Measurements from ENCODE around the gene KLHDC2. TPM values are rescaled to one million over a fixed set of nuclear protein-coding genes. Genes with fewer than 3 reads are reported as not detected.
"Not testable (repeated sequence)": the region's sequence is repeated elsewhere in the genome, so short reads cannot be mapped to it uniquely, and the experiment has no call there.

The KLHDC2 gene
- total RNA-seq, 1 donor from 2014 or later = 75.8 TPM

DNA sequence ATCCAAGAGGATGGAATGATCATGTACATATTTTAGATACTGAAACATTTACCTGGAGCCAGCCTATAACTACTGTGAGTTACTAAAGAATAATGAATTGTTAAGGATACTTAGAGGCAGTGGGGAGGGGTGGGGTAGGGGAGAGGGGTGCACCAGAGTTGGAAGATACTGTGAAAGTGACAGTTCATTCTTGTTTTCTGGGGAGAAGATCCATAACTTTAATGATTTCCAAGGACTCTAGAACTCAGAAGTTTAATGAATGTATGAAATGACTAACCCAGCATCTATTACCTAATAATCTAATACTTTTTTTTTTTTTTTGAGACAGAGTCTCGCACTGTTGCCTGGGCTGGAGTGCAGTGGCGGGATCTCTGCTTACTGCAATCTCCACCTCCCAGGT is 10.5 kb downstream of the KLHDC2 start:
- DNase-seq (ENCODE audit: low read depth, low spot score) = no peak

DNA sequence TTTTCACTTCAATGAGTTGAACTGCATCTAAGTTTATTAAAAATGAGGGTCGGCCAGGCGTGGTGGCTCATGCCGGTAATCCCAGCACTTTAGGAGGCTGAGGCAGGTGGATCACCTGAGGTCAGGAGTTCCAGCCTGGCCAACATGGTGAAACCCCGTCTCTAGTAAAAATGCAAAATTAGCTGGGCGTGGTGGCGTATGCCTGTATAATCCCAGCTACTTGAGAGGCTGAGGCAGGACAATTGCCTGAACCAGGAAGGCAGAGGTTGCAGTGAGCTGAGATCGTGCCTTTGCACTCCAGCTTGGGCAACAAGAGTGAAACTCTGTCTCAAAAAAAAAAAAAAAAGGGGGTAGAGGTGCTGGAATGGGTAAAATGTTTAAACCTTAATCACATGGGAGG is 13.1 kb downstream of the KLHDC2 start:
- DNase-seq (ENCODE audit: low read depth, low spot score) = not testable (repeated sequence)

DNA sequence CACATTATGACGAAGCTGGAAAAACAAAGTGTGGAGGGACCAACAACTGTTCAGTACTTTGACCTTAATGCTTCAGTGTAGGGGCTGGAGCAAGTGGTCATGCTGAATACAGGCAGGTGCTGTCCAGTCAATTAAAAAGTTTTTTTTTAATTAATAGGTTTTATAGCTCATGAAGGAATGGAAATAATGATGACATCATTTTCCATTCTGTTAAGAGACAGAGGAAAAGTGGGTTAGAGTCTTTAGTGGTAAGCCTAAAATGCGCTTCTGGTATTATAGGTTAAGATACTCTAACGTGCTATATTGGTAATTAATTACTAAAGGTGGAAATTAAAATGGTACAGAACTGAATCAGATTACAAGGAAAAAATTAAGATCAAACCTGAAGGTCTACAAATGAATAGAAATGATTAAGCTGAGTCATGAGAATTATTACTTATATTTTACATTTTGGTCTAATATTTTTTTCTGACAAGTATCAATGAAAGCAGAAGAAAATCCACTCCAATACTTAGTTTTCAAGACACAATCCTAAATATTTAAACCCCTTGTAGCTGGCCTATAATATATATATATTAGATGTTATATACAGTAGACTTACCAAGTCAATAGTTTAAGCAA is 15.6 kb downstream of the KLHDC2 start:
- no peak for DNase-seq (ENCODE audit: low read depth, low spot score)

DNA sequence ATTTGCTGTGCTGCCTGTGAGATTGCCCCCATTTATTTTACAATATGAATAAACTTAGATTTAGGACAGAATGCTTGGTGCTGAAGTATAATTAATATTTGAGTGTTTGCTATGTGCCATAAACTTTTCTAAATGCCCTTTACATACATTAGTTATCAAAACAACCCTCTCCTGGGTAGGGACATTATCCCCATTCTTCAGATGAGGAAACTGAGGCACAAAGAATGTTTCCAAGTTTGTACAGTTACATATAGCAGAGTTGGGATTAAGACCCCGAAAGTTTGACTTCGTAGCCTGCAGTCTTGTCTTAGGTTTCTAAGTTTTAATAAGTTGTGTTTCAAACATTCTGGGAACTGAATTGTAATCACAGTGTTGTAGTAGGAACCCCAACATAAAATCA is 18.4 kb downstream of the KLHDC2 start:
- DNase-seq (ENCODE audit: low read depth, low spot score) = no peak

DNA sequence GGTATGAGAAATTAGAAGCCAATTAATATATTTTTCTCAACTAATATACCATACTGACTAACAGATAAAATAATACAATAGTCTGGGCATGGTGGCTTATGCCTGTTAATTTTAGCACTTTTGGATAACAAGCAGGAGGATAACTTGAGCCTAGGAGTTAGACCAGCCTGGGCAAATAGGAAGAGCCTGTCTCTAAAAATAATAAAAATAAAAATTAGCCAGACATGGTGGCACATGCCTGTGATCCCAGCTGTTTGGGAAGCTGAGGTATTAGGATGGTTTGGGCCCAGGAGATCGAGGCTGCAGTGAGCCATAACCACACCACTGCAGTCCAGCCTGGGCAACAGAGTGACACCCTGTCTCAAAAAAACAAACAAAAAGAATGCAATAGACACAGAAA is 24.7 kb downstream of the KLHDC2 start:
- DNase-seq (ENCODE audit: low read depth, low spot score) = no peak

DNA sequence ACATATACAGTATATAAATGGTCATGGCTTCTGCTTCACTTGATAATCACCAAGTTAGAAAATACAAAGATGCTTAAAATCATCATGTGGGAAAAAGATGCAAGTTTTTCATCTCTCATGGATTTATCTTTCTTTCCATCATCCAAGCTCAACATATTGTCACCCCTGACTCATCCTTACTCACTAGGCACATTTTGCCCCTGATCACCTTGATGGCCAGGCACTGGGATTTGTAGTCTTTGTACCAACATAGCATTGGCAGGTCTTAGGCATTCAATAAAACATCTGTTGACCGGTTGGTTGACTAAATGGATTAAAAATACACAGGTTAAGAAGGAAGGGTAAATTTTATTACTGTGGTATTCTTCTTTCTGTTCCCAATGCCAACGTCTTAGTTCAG is 28.1 kb downstream of the KLHDC2 start:
- no peak for DNase-seq (ENCODE audit: low read depth, low spot score)

DNA sequence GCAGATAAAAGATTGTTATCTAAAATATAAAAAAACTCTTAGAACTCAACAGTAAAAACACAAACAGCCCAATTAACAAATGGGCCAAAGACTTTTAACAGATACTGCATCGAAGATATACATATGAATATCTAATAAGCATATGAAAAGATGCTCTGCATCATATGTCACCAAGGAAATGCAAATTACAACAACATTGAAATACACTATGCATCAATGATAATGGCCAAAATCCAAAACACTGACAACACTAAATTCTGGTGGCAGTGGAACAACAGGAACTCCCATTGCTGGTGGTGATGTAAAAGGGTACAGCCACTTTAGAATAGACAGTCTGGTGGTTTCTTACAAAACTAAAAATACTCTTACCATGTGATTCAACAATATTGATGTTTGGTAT is 40.8 kb downstream of the KLHDC2 start:
- DNase-seq (ENCODE audit: low read depth, low spot score) = no peak

DNA sequence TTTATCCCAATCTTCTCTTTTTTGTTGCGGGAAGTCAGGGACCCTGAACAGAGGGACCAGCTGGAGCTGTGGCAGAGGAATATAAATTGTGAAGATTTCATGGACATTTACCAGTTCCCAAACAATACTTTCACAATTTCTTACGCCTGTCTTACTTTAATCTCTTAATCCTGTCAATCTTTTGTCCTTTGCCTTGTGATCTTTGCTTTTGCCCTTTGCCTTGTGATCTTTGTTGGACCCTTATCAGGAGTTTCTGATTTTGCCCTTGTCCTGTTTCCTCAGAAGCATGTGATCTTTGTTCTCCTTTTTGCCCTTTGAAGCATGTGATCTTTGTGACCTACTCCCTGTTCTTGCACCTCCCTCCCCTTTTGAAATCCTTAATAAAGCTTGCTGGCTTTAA is 48.2 kb downstream of the KLHDC2 start:
- not testable (repeated sequence) for DNase-seq (ENCODE audit: low read depth, low spot score)

DNA sequence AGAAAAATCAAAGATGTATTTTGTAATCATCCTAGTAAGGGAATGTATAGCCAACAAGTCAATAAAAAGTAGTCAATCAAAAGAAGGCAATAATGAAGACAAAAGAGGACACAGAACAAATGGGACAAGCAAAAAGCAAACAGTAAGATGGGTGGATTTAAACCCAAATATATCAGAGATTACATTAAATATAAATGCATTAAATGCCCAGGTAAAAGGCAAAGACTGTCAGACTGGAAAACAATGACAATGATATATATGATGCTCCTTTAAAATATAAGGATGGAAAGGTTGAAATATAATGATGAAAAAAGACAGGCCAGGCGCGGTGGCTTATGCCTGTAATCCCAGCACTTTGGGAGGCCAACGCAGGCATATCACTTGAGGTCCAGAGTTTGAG is 48.9 kb downstream of the KLHDC2 start:
- no peak for DNase-seq (ENCODE audit: low read depth, low spot score)

DNA sequence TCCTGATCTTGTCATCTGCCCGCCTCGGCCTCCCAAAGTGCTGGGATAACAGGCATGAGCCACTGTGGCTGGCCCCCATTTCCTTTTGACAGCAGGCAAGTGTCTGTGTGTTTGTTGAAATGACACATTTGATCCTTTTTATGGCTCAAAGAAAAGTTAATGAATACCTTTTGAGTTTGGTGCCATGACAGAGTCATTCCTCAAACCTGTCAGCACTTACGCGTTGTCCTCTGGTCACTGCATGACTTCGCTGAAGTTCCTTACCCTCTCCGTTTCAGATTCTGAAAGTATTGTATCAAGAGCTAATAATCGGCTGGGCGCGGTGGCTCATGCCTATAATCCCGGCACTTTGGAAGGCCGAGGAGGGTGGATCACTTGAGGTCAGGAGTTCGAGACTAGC is 52.2 kb downstream of the KLHDC2 start:
- no peak for DNase-seq (ENCODE audit: low read depth, low spot score)

DNA sequence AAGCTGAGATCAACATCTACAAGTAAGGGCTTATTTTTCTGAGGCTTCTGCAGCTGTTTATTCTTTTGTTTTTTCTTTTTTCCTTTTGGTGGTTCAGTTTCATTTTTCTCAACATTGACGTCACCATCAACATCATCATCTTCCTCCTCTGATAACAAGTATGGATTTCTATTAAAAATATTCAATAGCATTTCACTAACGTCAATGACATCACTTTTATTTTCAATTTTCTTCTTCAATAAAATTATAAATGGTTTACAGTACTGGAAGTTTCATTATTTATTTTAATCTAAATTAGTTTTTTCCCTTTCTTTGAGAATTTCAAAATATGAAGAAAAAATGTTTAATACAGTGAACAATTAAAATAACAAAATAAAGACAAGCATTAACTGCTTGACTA is 60.7 kb downstream of the KLHDC2 start:
- DNase-seq (ENCODE audit: low read depth, low spot score) = no peak

Other genes starting within 250 kb of the KLHDC2 start
- 490 and 1,766 TPM in 2 replicates for gene RPS29, start 181.8 kb upstream of the KLHDC2 start, total RNA-seq
- gene LRR1, start 169.2 kb upstream of the KLHDC2 start, total RNA-seq = 36.1 and 46.7 TPM in 2 replicates
- gene RPL36AL, start 147.5 kb upstream of the KLHDC2 start, total RNA-seq = 352 and 392 TPM in 2 replicates
- gene MGAT2, start 147.4 kb upstream of the KLHDC2 start, total RNA-seq = 105 and 127 TPM in 2 replicates
- gene DNAAF2, start 132.9 kb upstream of the KLHDC2 start, total RNA-seq = 10.2 TPM in 2 replicates
- 14.8 and 18.2 TPM in 2 replicates for gene POLE2, start 79.9 kb upstream of the KLHDC2 start, total RNA-seq
- 1.2 and 2.0 TPM in 2 replicates for gene KLHDC1, start 75.0 kb upstream of the KLHDC2 start, total RNA-seq
- gene NEMF, start 84.6 kb downstream of the KLHDC2 start, total RNA-seq = 46.1 and 67.0 TPM in 2 replicates
- gene ARF6, start 124.9 kb downstream of the KLHDC2 start, total RNA-seq = 86.0 and 110 TPM in 2 replicates